NCI-H2107 treated with DMSO at 0.1 percent for 48 hours (cell line): Measurements from ENCODE around the gene TBX4.

ENCODE experiments used
- DNase-seq: peaks from one replicate; lab custom pipeline; 2025; ENCODE audit not compliant: unreplicated experiment; lab: John Stamatoyannopoulos, UW

TBX4 gene

GRCh38 chr17:61412860-61413660 lies 39.2 kb upstream of the TBX4 start:
- no peak for DNase-seq

- DNase-seq = no peak
Measured at GRCh38 chr17:61413661-61414126, 38.5 kb upstream of the TBX4 start.

GRCh38 chr17:61414141-61414935 lies 37.9 kb upstream of the TBX4 start:
- DNase-seq = no peak

GRCh38 chr17:61414936-61415251 lies 37.3 kb upstream of the TBX4 start:
- no peak for DNase-seq

GRCh38 chr17:61415374-61416210 lies 36.6 kb upstream of the TBX4 start:
- DNase-seq = no peak

GRCh38 chr17:61416211-61416539 lies 36.0 kb upstream of the TBX4 start:
- no peak for DNase-seq

- DNase-seq = no peak
Measured at GRCh38 chr17:61416540-61417363, 35.5 kb upstream of the TBX4 start.

GRCh38 chr17:61418449-61418848 lies 33.8 kb upstream of the TBX4 start:
- DNase-seq = no peak

DNA sequence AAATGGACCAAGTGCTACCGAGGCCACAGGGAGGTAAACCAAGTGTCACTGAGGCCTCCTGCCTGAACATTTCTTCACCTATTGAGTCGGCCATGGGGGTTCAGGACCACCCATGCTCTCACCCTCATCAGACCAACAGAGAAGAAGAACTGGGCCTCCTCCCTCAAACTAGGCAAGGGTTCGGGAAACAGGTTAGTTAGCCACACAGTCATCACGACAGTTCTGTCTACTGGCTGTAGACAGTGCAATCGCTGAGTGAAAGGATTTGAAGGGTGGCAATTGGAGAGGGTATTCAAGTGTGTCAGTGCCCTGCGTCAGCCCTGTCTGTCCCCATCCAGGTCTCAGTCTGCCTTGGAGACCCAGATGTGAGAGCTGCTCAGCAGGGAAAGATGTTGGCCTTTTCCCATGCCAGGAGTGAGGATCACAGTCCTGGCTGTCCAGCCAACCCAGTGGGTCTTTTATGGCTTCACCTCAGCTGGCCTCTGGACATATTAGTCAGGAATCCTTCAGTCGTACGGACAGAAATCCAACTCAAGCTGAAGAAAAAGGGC lies 32.7 kb upstream of the TBX4 start:
- no peak for DNase-seq

DNA sequence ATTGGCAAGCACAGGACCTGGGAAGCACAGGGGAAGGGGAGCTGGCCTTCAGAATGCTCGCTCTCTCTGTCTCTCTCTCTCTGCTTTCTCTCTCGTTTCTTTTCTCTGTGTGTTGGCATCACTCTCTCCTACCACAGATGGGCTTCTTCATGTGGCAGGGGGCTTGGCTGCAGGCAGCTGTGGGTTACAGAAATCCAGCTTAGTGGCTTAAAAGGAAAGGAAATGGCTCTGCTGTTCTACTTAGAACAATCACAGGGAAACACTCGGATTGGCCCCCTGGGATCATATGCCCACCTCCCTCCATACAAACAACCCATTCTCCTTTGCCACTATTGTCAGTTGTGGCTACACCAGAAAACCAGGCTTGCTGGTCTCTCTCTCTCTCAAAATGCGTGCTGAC lies 32.2 kb upstream of the TBX4 start:
- DNase-seq = no peak

GRCh38 chr17:61420745-61421398 lies 31.4 kb upstream of the TBX4 start:
- DNase-seq = no peak

GRCh38 chr17:61421460-61421859 lies 30.8 kb upstream of the TBX4 start:
- DNase-seq = no peak

GRCh38 chr17:61422116-61422799 lies 30.0 kb upstream of the TBX4 start:
- DNase-seq = no peak

GRCh38 chr17:61422869-61423268 lies 29.4 kb upstream of the TBX4 start:
- no peak for DNase-seq

DNA sequence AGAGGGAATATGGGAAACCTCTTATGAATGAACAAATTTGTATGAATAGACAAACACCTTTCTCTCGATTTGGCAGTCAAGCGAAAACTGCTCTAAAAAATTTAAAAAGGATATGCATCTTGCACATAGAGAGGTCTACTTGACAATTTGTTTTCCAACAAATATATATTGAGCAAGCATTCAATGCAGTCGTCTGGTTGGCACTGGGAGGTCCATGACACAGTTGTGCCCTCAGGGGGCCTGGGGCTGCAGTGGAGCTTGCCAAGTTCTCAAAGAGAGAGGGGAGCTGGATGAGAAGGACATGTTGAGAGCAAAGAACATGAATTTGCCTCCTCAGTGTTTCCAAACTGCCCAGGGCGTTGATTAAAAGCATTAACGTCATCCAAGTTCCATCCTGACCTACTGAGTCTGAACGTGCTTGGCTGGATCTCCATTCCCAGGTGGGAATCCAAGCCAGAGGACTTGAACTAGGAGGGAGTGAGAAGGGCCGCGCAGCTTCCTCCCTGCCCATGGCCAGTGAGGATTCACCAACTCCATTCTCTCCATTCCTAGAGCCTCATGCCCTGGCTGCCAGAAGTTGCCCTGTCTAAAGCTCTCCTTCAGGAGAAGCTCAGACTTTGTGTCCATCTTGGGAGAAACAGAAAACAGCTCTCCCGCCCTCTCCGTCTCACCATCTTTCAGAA lies 28.1 kb upstream of the TBX4 start:
- DNase-seq = no peak

DNA sequence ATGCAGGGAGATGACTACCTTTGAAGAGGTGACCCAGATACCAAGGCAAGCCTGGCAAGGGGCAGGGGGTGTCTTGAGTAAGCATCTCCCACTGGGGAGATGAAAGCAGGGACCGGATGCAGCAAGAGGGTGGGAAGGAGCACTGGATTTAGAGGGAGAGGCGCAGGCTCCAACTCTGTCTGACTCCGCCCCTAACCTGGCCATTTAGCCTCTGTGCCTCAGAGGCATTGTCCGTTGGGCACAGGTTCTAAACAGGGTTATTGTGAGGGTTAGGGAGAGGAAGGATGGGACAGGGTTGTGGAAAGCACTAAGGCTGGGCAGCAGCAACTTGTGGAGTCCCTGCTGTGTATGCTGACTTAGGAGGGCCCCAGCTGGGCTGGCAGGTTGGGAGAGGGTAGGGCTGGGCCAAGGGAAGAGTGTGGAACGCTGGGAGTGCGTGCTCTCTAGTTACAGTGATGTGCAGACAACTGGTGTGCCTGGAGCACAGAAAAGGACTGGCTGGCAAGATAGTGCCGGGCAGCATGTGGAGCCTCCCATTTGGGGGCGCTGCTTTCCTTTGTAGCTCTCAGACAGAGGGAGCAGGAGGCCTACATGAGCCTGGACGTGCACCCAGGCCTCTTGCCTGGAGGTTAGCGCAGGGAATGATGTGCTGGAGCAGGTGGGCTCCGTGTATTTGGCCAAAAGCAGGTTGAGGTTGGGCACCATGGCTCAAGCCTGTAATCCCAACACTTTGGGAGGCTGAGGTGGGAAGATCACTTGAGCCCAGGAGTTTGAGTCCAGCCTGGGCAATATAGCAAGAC lies 26.3 kb upstream of the TBX4 start:
- no peak for DNase-seq

DNA sequence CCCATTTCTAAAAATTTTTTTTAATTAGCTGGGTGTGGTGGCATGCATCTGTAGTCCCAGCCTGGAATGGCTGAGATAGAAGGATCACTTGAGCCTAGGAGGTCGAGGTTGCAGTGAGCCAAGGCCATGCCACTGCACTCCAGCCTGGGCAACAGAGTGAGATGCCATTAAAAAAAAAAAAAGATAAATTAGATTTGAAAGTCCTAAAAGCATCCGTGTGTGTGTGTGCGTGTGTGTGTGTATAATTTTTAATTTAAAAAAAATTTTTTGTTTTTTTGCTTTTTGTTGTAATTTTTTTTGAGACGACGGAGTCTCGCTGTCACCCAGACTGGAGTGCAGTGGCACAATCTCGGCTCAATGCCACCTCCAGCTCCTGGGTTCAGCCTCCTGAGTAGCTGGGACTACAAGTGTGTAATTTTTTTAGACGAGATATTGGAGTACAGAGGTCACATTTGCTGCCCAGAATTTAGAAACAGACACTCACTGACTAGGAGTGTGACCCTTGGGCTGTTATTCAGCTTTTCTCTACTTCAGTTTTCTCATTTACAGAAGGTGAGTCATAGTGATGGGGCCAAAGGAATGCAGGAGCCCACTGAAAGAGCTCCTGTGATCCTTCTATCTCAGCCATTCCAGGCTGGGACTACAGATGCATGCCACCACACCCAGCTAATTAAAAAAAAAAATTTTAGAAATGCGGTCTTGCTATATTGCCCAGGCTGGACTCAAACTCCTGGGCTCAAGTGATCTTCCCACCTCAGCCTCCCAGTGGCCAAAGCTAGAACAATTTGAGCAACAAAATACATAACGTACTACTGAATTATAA lies 25.5 kb upstream of the TBX4 start:
- DNase-seq = no peak
